ENCODE data around the gene PTBP1.

PTBP1 gene

GRCh38 chr19:858868-859843 lies 61.9 kb downstream of the PTBP1 start, which contains the start of gene CFD:
CFD (plus strand) TSS chr19:859664; CDS start chr19:859690, 26 bp downstream.
- no peak for DNase-seq

- DNase-seq, result no peak
Measured at GRCh38 chr19:861141-861755, 64.0 kb downstream of the PTBP1 start.

Data from NCI-H2107 (cell line).